Adipocyte (in vitro differentiated cells): ENCODE results near the gene NFATC2.
"Not testable (repeated sequence)": the region's sequence is repeated elsewhere in the genome, so short reads cannot be mapped to it uniquely, and the experiment has no call there.

Source experiments
- DNase-seq: peaks from one replicate; pipeline ENCODE4 v3.0.0-alpha.2; 2015; ENCODE audit warnings: low read depth
- H3K27me3 ChIP-seq: replicated peaks from 2 replicates; pipeline ENCODE4 v1.7.0; 2013; ENCODE audit warnings: mild to moderate bottlenecking, low read length, moderate library complexity; ENCODE audit not compliant: control insufficient read depth, insufficient read depth
- H3K36me3 ChIP-seq: 2 replicates; pipeline ENCODE4 v1.7.0; 2013; ENCODE audit warnings: low read length, mild to moderate bottlenecking, moderate library complexity; ENCODE audit not compliant: control insufficient read depth, insufficient read depth, severe bottlenecking
- H3K4me1 ChIP-seq: 2 replicates; pipeline ENCODE4 v1.7.0; 2013; ENCODE audit warnings: mild to moderate bottlenecking, low read length, moderate library complexity; ENCODE audit not compliant: control insufficient read depth, insufficient read depth
- H3K4me3 ChIP-seq: 2 replicates; pipeline ENCODE4 v1.7.0; 2013; ENCODE audit warnings: mild to moderate bottlenecking, low read length, moderate library complexity
- H3K9ac ChIP-seq: 2 replicates; pipeline ENCODE4 v1.7.0; 2013; ENCODE audit warnings: mild to moderate bottlenecking, low read length, moderate library complexity
- H3K9me3 ChIP-seq: 2 replicates; pipeline ENCODE4 v1.7.0; 2013; ENCODE audit warnings: mild to moderate bottlenecking, low read length, moderate library complexity; ENCODE audit not compliant: control insufficient read depth

Gene NFATC2

GRCh38 chr20:51488331-51488730 lies 54.2 kb downstream of the NFATC2 start:
- no peak overlapping the region for H3K4me3 ChIP-seq
- DNase-seq = peak; percentile 54
- H3K27me3 ChIP-seq = peaks cover 15% of the 10 kb centered on the region
- H3K9ac ChIP-seq = no peak overlapping the region
- no peaks in the 10 kb centered on the region for H3K9me3 ChIP-seq
- H3K4me1 ChIP-seq = peaks cover 9% of the 10 kb centered on the region
- no peaks in the 10 kb centered on the region for H3K36me3 ChIP-seq

DNA sequence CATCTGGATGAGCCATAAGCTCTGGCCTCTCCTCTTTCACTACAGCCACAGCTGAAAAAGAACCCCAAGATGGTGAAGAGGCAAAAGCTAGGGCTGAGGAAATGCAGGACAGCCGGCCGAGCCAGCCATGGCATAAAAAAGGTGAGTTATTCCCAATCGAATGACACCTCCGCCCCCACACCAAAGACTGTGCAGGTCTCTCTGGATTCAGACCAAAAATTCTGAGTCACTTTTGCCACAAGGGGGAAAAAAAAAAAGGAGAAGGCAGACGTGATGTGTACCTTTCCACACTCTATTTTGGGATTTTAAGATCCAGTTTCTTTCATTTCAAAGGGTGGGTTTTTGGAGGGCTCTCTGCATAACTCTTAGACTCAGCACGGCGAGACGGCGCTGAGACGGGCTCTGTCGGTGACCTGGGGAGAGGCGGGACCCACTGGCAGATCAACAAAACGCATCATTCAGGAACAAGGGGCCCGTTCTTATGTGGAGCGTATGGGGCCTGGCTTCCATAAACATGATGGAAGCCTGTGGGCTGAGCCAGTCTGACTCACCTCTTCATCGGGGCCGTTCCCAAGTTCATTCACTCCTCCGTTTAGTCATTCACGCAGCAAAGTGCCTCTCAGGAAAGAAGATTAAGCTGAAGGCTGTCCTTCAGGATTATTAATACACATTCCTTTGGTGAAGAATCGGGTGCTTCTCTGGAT lies 54.8 kb downstream of the NFATC2 start:
- H3K9me3 ChIP-seq = no peaks in the 10 kb centered on the region
- H3K9ac ChIP-seq = no peak overlapping the region
- H3K36me3 ChIP-seq = no peaks in the 10 kb centered on the region
- H3K27me3 ChIP-seq = peaks cover 13% of the 10 kb centered on the region
- peaks cover 7% of the 10 kb centered on the region for H3K4me1 ChIP-seq
- peak; percentile 65 for DNase-seq
- H3K4me3 ChIP-seq = no peak overlapping the region

DNA sequence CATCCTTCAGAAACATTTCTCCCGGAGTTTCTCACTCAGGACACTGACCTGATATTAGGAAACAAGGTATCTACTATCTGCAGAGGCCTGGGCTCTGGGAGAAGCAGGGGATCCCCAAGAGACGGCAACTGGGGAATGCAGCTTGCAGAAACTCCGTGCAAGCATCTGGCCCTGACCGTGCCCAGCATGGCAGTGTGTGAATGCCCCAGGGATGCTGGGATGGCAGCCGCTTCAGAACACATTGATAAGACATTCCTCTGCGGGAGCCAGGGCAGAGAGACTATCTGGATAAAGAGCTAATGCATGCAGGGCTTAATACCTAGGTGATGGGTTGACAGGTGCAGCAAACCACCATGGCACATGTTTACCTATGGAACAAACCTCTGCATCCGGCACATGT lies 55.4 kb downstream of the NFATC2 start:
- Histone ChIP-seq H3K9ac (no peak overlapping the region), H3K27me3 (peaks cover 14% of the 10 kb centered on the region), H3K4me1 (peaks cover 1% of the 10 kb centered on the region), H3K4me3 (no peak overlapping the region), H3K9me3 (no peaks in the 10 kb centered on the region), H3K36me3 (no peaks in the 10 kb centered on the region)
- DNase-seq = no peak

- Histone ChIP-seq H3K4me1 (no peaks in the 10 kb centered on the region), H3K4me3 (no peak overlapping the region), H3K9ac (no peak overlapping the region), H3K36me3 (no peaks in the 10 kb centered on the region), H3K27me3 (peaks cover 14% of the 10 kb centered on the region), H3K9me3 (no peaks in the 10 kb centered on the region)
- no peak for DNase-seq
These were observed 56.1 kb downstream of the NFATC2 start for GRCh38 chr20:51486197-51487005.

GRCh38 chr20:51484831-51485230 lies 57.7 kb downstream of the NFATC2 start:
- Histone ChIP-seq H3K27me3 (peaks cover 7% of the 10 kb centered on the region), H3K9me3 (no peaks in the 10 kb centered on the region), H3K36me3 (no peaks in the 10 kb centered on the region), H3K4me1 (no peaks in the 10 kb centered on the region), H3K4me3 (no peak overlapping the region), H3K9ac (no peak overlapping the region)
- DNase-seq = no peak

DNA sequence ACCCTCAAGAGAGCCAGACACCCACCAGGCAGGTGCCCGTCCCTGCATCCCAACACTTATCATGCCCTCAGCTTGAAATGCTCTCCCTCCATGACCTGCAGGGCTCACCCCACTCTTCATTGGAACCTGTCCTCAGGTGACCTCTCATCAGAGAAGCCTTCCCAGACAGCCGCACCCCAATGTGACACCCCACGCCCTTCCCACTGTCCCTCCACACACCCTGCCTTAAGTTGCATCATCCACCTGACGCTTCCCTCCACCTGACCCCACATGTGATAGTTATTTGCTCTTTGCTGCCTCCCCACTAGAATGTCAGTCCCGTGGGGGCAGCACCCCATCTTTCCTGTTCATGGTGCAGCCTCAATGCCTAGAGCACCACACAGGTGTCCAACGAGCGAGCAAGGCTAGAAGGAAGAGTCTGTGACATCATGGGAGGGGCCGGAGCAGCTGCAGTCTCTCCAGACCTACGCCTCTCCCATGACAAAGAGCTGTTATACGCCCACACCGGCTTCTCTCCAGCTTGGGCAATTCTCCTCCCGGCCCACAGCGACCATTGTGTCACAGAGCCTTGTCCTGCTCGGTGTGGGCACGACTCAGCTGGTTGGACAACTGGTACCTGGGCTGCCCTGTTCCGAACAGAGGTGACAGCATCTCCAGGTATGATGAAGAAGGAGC lies 58.2 kb downstream of the NFATC2 start:
- Histone ChIP-seq H3K9ac (no peak overlapping the region), H3K4me1 (no peaks in the 10 kb centered on the region), H3K36me3 (no peaks in the 10 kb centered on the region), H3K4me3 (no peak overlapping the region), H3K9me3 (no peaks in the 10 kb centered on the region), H3K27me3 (peaks cover 7% of the 10 kb centered on the region)
- no peak for DNase-seq

- no peaks in the 10 kb centered on the region for H3K9me3 ChIP-seq
- no peak overlapping the region for H3K4me3 ChIP-seq
- H3K36me3 ChIP-seq = no peaks in the 10 kb centered on the region
- H3K4me1 ChIP-seq = no peaks in the 10 kb centered on the region
- no peak overlapping the region for H3K9ac ChIP-seq
- no peak for DNase-seq
- H3K27me3 ChIP-seq = peaks cover 7% of the 10 kb centered on the region
These were observed 59.6 kb downstream of the NFATC2 start for GRCh38 chr20:51482836-51483473.

DNA sequence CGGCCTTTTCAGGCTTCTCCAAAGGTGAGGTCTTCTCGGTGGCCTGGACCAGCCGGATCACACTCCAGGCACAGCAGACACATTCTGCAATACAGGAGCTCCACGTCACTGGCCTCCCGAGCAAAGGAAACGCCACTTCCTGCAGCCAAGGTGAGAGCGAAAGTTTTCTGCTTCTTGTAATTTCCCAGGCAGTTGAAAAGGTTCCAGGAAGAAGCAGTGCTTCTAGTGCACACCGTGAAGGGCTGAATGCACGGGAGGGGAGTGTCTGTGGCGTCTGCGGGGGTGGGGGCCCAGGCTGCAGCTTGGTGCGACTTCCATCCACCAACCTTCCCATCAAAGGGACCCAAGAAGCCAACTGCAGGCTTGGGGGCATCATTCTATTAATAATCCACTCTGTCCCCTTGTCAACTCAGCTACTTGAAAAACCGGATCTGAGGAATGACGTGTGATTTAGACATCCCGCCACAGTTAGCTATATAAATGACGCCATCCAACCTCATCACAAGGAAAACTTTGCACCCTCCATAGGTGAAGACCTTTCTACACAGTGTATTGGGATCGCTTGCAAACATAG lies 61.1 kb downstream of the NFATC2 start:
- no peak overlapping the region for H3K9ac ChIP-seq
- H3K9me3 ChIP-seq = peaks cover 5% of the 10 kb centered on the region
- no peaks in the 10 kb centered on the region for H3K36me3 ChIP-seq
- no peaks in the 10 kb centered on the region for H3K4me1 ChIP-seq
- peaks cover 7% of the 10 kb centered on the region for H3K27me3 ChIP-seq
- H3K4me3 ChIP-seq = no peak overlapping the region
- DNase-seq = no peak

- Histone ChIP-seq H3K4me1 (no peaks in the 10 kb centered on the region), H3K4me3 (no peak overlapping the region), H3K27me3 (peaks cover 7% of the 10 kb centered on the region), H3K36me3 (no peaks in the 10 kb centered on the region), H3K9ac (no peak overlapping the region), H3K9me3 (peaks cover 5% of the 10 kb centered on the region)
- DNase-seq = no peak
These were observed 61.8 kb downstream of the NFATC2 start for GRCh38 chr20:51480507-51481270.

DNA sequence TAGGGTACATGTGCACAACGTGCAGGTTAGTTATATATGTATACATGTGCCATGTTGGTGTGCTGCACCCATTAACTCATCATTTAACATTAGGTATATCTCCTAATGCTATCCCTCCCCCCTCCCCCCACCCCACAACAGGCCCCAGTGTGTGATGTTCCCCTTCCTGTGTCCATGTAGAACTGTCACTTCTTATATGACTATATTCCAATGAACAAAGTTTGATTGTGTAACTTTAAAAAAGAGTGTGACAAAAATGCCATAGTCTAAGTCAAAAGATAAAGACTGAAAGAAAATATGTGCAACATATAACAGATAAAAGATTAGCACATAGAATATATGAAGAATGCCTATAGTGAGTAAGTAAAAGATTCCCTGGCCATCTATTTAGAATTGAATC lies 66.4 kb downstream of the NFATC2 start:
- H3K36me3 ChIP-seq, H3K9ac ChIP-seq: not testable (repeated sequence)

More for the DNA sequence above, 66.4 kb downstream of the NFATC2 start:
- not testable (repeated sequence) for DNase-seq, H3K27me3 ChIP-seq, H3K9me3 ChIP-seq, H3K4me1 ChIP-seq, H3K4me3 ChIP-seq
